ENCODE results near the gene ACTR3C.
"Not testable (repeated sequence)": the region's sequence is repeated elsewhere in the genome, so short reads cannot be mapped to it uniquely, and the experiment has no call there.

ACTR3C gene

GRCh38 chr7:150323682-150324372, 482 bp upstream of the ACTR3C start:
- TF ChIP-seq CTCF (IDR thresholded peaks at IDR 0.05) = no peak
- H3K4me3 ChIP-seq = peak overlapping the region; percentile 52 to 61
- intact Hi-C loops (cut with DNase I; ENCODE audit: low total_unique reads) = no loop called here
- H3K36me3 ChIP-seq = peaks cover 0 to 16% (median 0%) of the 10 kb centered on the region in 3 donors
- H3K27ac ChIP-seq = peak overlapping the region; percentile 51 to 60
- DNase-seq = no peak
- H3K4me1 ChIP-seq = peaks cover 0 to 18% (median 10%) of the 10 kb centered on the region in 4 donors
- H3K9me3 ChIP-seq = no peaks in the 10 kb centered on the region
- peaks cover 0 to 19% of the 10 kb centered on the region in 2 donors for H3K27me3 ChIP-seq

- no peak for DNase-seq
- Histone ChIP-seq H3K4me1 (peaks cover 0 to 18% (median 10%) of the 10 kb centered on the region in 4 donors), H3K4me3 (peak overlapping the region; percentile 52 to 61), H3K36me3 (peaks cover 0 to 10% (median 0%) of the 10 kb centered on the region in 3 donors), H3K27me3 (peaks cover 0 to 19% of the 10 kb centered on the region in 2 donors), H3K27ac (no peak overlapping the region), H3K9me3 (no peaks in the 10 kb centered on the region)
- no peak for TF ChIP-seq CTCF (IDR thresholded peaks at IDR 0.05)
- intact Hi-C loops (cut with DNase I; ENCODE audit: low total_unique reads) = no loop called here
Measured at GRCh38 chr7:150322114-150322832, 1.1 kb downstream of the ACTR3C start.

DNA sequence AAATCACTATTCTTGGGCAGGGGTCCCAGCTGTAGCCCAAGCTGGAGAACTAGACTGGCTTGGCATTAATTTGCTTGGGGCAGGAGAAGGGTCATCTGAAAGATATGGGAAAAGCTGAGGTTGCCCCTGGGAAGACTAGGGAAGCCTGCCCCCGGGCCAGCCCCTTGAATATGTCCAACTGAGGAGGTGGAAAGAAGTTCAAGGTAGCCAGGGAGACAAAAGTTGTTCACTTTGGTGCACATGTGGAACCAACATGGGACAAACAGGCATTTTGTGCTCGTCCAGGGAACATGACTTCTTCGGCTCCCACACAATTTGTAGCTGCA, 1.6 kb downstream of the ACTR3C start:
- H3K9me3 ChIP-seq = no peaks in the 10 kb centered on the region
- no peak for DNase-seq
- peaks cover 0 to 19% of the 10 kb centered on the region in 2 donors for H3K27me3 ChIP-seq
- H3K36me3 ChIP-seq = peaks cover 0 to 10% (median 0%) of the 10 kb centered on the region in 3 donors
- peaks cover 0 to 18% (median 10%) of the 10 kb centered on the region in 4 donors for H3K4me1 ChIP-seq
- intact Hi-C loops (cut with DNase I; ENCODE audit: low total_unique reads) = no loop called here
- TF ChIP-seq CTCF (IDR thresholded peaks at IDR 0.05) = no peak
- no peak overlapping the region for H3K4me3 ChIP-seq
- no peak overlapping the region for H3K27ac ChIP-seq

GRCh38 chr7:150317748-150318444, 5.4 kb downstream of the ACTR3C start:
- intact Hi-C loops (cut with DNase I; ENCODE audit: low total_unique reads) = no loop called here
- DNase-seq = no peak

GRCh38 chr7:150316987-150317386, 6.4 kb downstream of the ACTR3C start:
- H3K27me3 ChIP-seq; H3K4me3 ChIP-seq; DNase-seq; intact Hi-C loops (cut with DNase I; ENCODE audit: low total_unique reads); H3K4me1 ChIP-seq; H3K36me3 ChIP-seq; H3K9me3 ChIP-seq; H3K27ac ChIP-seq: not testable (repeated sequence)

More at GRCh38 chr7:150317748-150318444, 5.4 kb downstream of the ACTR3C start:
- Histone ChIP-seq H3K27ac (no peak overlapping the region), H3K27me3 (peaks cover 0 to 14% of the 10 kb centered on the region in 2 donors), H3K9me3 (no peaks in the 10 kb centered on the region), H3K4me1 (peaks cover 0 to 6% (median 4%) of the 10 kb centered on the region in 4 donors), H3K36me3 (no peaks in the 10 kb centered on the region), H3K4me3 (no peak overlapping the region)
- no peak for TF ChIP-seq CTCF (IDR thresholded peaks at IDR 0.05)

Data from tibial artery (tissue), 4 donors.